ENCODE measurements around the gene DYTN. TPM values are rescaled to one million over a fixed set of nuclear protein-coding genes. Genes with fewer than 3 reads are reported as not detected.

Gene DYTN
- total and polyA plus RNA-seq, 7 experiments from 2014 or later = not detected

DNA sequence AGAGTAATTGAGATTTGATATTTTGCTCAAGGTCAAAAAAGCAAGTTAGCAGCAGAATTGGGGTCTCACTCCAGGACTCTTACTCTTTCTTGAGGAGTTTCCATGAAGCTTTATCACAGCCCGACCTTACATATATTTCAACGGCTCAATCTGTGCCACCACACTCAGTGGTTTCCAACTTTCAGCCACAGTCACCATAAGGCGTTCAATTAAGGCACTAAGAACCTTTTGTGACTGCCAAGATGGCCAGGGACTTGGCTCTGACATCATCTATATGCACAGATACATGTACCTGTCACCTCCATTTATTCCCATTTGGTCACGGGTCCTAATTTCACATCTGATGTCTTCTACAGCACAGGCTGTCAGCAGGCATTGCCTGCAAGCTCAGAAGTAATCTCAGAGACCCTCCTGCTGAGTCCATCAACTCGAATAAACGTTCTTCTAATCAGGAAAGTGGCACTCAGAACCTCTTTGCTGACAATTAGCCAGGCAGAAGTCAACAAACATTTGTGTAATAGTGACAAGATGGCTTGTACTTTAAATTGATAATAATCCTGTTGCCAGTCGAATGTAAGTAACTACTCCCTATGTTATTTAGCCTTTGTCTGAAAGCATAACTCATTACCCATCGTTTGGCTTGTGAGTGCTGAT lies 16.1 kb downstream of the DYTN start:
- H3K27ac ChIP-seq (ENCODE audit: low read depth, low read length) = no peak overlapping the region
- intact Hi-C loops (cut with micrococcal nuclease) = no loop called here
- Mint-ChIP-seq H3K4me3 (no peak overlapping the region), H3K36me3 (no peaks in the 10 kb centered on the region), H3K9me3 (no peaks in the 10 kb centered on the region), H3K4me1 (peaks cover 0 to 4% (median 0%) of the 10 kb centered on the region in 7 donors), H3K27ac (no peak overlapping the region), H3K27me3 (peaks cover 11 to 19% (median 15%) of the 10 kb centered on the region in 5 donors)
- no peak overlapping the region for H3K4me3 ChIP-seq (ENCODE audit: low read length)
- DNase-seq (no peak), ATAC-seq (no peak)
- H3K27me3 ChIP-seq (ENCODE audit: control insufficient read depth in 2 of 2, insufficient read depth in 2 of 2, low read length in 2 of 2) = no peaks in the 10 kb centered on the region
- no peaks in the 10 kb centered on the region for H3K4me1 ChIP-seq (ENCODE audit: control insufficient read depth in 2 of 2, insufficient read depth in 2 of 2, low read length in 2 of 2)
- CTCF ChIA-PET = interaction anchor here (0.6 kb wide), 1 partner anchor 99 kb away, joined by 4 read pairs; no protein-coding TSS in a partner anchor
- POLR2A ChIA-PET = no interaction called here
- no peaks in the 10 kb centered on the region for H3K9me3 ChIP-seq (ENCODE audit: control insufficient read depth in 2 of 3, low read length in 3 of 3)
- no peaks in the 10 kb centered on the region for H3K36me3 ChIP-seq (ENCODE audit: control insufficient read depth in 2 of 3, insufficient read depth in 3 of 3, low read length in 3 of 3)

DNA sequence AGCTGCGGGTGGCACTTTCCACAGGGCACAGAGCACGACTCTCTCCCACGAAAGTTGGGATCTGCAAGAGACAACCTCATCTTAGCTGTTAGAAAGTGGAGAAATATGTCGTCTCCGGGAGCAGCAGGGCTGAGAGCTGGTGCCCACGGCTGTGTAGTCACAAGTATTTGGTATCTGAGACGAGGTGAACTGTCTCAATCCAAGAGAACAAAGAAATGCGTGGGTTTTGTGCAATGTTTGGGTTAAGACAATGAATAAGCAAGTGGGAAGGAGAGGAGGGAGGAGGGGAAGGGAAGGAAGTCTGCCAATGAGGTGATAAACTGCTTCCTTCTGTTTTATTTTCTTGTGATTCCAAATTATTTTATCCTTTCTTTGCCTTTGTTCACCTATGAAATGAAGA lies 18.0 kb downstream of the DYTN start:
- no peak overlapping the region for H3K27ac ChIP-seq (ENCODE audit: low read depth, low read length)
- H3K4me1 ChIP-seq (ENCODE audit: control insufficient read depth in 2 of 2, insufficient read depth in 2 of 2, low read length in 2 of 2) = no peaks in the 10 kb centered on the region
- no peak overlapping the region for H3K4me3 ChIP-seq (ENCODE audit: low read length)
- H3K4me1 Mint-ChIP-seq = peaks cover 0 to 4% (median 0%) of the 10 kb centered on the region in 7 donors
- intact Hi-C loops (cut with micrococcal nuclease) = no loop called here
- no peaks in the 10 kb centered on the region for H3K9me3 Mint-ChIP-seq
- H3K27ac Mint-ChIP-seq = no peak overlapping the region
- ChIA-PET CTCF (no interaction called here), POLR2A (no interaction called here)
- H3K27me3 ChIP-seq (ENCODE audit: control insufficient read depth in 2 of 2, insufficient read depth in 2 of 2, low read length in 2 of 2) = no peaks in the 10 kb centered on the region
- peak overlapping the region in 1 of 10 donors; percentile 30 for H3K4me3 Mint-ChIP-seq
- H3K9me3 ChIP-seq (ENCODE audit: control insufficient read depth in 2 of 3, low read length in 3 of 3) = no peaks in the 10 kb centered on the region
- no peaks in the 10 kb centered on the region for H3K36me3 Mint-ChIP-seq
- peaks cover 11 to 16% (median 15%) of the 10 kb centered on the region in 5 donors for H3K27me3 Mint-ChIP-seq
- no peak for ATAC-seq
- H3K36me3 ChIP-seq (ENCODE audit: control insufficient read depth in 2 of 3, insufficient read depth in 3 of 3, low read length in 3 of 3) = no peaks in the 10 kb centered on the region
- no peak for DNase-seq

DNA sequence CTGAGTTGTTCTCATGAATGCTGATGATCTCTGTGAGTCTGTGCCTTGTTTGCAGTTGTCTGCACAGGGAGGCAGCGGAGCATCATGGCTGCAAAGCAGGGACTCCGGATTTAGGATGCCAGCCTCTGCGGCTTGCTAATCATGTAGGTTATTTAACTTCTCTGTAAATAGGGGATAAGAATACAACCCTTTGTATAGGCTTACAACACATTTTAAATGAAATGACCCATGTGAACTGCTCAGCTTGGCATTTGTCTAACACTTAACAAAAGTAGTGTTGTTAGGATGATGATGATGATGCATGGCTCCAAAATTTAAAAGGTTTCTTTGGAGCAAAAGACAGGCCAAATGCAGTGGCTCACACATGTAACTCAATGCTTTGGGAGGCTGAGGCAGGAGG lies 19.4 kb downstream of the DYTN start:
- intact Hi-C loops (cut with micrococcal nuclease) = loop anchor here (10.0 kb wide), 2 partner anchors 1046 to 1276 kb away; no protein-coding TSS in a partner anchor
- no peak overlapping the region for H3K4me3 Mint-ChIP-seq
- H3K4me1 ChIP-seq (ENCODE audit: control insufficient read depth in 2 of 2, insufficient read depth in 2 of 2, low read length in 2 of 2) = no peaks in the 10 kb centered on the region
- H3K4me3 ChIP-seq (ENCODE audit: low read length) = no peak overlapping the region
- H3K27me3 ChIP-seq (ENCODE audit: control insufficient read depth in 2 of 2, insufficient read depth in 2 of 2, low read length in 2 of 2) = no peaks in the 10 kb centered on the region
- H3K9me3 ChIP-seq (ENCODE audit: control insufficient read depth in 2 of 3, low read length in 3 of 3) = no peaks in the 10 kb centered on the region
- no peak for DNase-seq
- H3K27ac Mint-ChIP-seq = no peak overlapping the region
- ChIA-PET CTCF (no interaction called here), POLR2A (no interaction called here)
- no peaks in the 10 kb centered on the region for H3K9me3 Mint-ChIP-seq
- H3K36me3 ChIP-seq (ENCODE audit: control insufficient read depth in 2 of 3, insufficient read depth in 3 of 3, low read length in 3 of 3) = no peaks in the 10 kb centered on the region
- peaks cover 0 to 4% (median 0%) of the 10 kb centered on the region in 7 donors for H3K4me1 Mint-ChIP-seq
- no peak overlapping the region for H3K27ac ChIP-seq (ENCODE audit: low read depth, low read length)
- ATAC-seq = no peak
- H3K27me3 Mint-ChIP-seq = peaks cover 11 to 16% (median 15%) of the 10 kb centered on the region in 5 donors
- H3K36me3 Mint-ChIP-seq = no peaks in the 10 kb centered on the region

DNA sequence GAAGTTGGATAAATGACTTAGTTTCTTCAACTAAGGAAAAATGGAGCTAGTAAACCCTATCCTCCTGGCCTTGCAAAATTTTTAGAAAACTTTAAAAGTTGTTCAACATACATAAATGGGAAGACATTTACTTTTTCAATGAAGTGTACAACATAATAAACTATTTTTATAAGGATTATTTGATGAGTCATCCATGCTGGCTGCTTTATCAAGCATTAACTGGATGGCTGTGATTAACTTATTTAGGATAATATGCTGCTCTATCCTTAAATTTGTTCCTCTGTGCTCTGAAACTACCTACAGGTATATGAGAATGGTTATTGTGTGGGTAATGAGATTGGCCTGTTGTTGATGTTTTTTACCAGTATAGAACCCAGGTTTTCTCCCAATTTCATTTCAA lies 21.3 kb downstream of the DYTN start:
- H3K27me3 Mint-ChIP-seq = peaks cover 5 to 16% (median 10%) of the 10 kb centered on the region in 5 donors
- no peak overlapping the region for H3K4me3 Mint-ChIP-seq

DNA sequence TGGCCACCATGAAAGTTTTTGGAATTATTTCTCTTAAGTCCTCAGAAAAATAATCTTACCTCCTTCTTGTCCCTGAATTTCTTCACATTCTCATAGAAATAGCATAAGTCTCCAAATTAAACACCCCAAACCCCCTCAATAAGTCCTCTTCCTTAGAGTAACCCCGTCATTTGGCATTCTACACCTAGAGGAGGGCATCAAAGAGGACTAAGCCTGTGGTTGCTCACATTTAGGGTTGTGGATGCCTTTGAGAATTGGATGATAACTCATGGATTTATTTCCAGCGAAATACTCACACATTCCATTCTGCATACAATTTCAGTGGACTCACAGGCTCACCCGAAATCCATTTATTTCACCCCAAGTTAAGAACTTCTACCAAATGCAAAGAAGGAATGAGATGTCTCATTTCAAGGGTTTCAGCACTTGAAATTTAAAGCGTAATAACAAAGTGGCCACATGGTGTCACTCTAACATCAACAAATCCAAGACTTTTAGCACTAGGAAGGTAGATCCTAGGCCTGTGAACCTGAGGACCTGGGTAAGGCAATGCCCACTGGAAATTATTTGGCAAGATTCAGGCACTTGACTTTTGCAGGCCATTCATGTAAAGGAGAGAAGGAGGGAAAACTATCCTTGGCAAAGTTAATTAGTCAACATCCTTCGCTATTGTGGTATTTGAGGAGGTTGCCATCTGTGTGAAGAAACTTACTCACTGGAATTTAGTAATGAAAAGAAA lies 24.6 kb downstream of the DYTN start:
- Mint-ChIP-seq H3K27ac (no peak overlapping the region), H3K4me1 (peaks cover 0 to 4% (median 0%) of the 10 kb centered on the region in 7 donors), H3K9me3 (peaks cover 0 to 2% (median 0%) of the 10 kb centered on the region in 11 donors), H3K4me3 (no peak overlapping the region), H3K27me3 (peaks cover 0 to 7% (median 0%) of the 10 kb centered on the region in 5 donors), H3K36me3 (no peaks in the 10 kb centered on the region)
- no peaks in the 10 kb centered on the region for H3K27me3 ChIP-seq (ENCODE audit: control insufficient read depth in 2 of 2, insufficient read depth in 2 of 2, low read length in 2 of 2)
- intact Hi-C loops (cut with micrococcal nuclease) = loop anchor here (1.0 to 10.0 kb wide), 14 partner anchors 88 to 1559 kb away; partner anchors contain the start of gene METTL21A (in 1 of the 2)
- no peaks in the 10 kb centered on the region for H3K4me1 ChIP-seq (ENCODE audit: control insufficient read depth in 2 of 2, insufficient read depth in 2 of 2, low read length in 2 of 2)
- no peaks in the 10 kb centered on the region for H3K9me3 ChIP-seq (ENCODE audit: control insufficient read depth in 2 of 3, low read length in 3 of 3)
- no peak overlapping the region for H3K27ac ChIP-seq (ENCODE audit: low read depth, low read length)
- ATAC-seq = peak; percentile 75
- H3K36me3 ChIP-seq (ENCODE audit: control insufficient read depth in 2 of 3, insufficient read depth in 3 of 3, low read length in 3 of 3) = no peaks in the 10 kb centered on the region
- POLR2A ChIA-PET = no interaction called here
- H3K4me3 ChIP-seq (ENCODE audit: low read length) = no peak overlapping the region
- CTCF ChIA-PET = no interaction called here
- DNase-seq = peak in 7 of 9 donors; percentile 11 to 56 (median 41)

More for the DNA sequence above, 21.3 kb downstream of the DYTN start:
- ATAC-seq (no peak), DNase-seq (no peak)
- POLR2A ChIA-PET = no interaction called here
- no peaks in the 10 kb centered on the region for H3K36me3 ChIP-seq (ENCODE audit: control insufficient read depth in 2 of 3, insufficient read depth in 3 of 3, low read length in 3 of 3)
- H3K27ac Mint-ChIP-seq = no peak overlapping the region
- H3K27me3 ChIP-seq (ENCODE audit: control insufficient read depth in 2 of 2, insufficient read depth in 2 of 2, low read length in 2 of 2) = no peaks in the 10 kb centered on the region
- H3K4me3 ChIP-seq (ENCODE audit: low read length) = no peak overlapping the region
- no peaks in the 10 kb centered on the region for H3K4me1 ChIP-seq (ENCODE audit: control insufficient read depth in 2 of 2, insufficient read depth in 2 of 2, low read length in 2 of 2)
- CTCF ChIA-PET = interaction anchor here (1.4 kb wide), 1 partner anchor 779 kb away, joined by 3 read pairs; no protein-coding TSS in a partner anchor
- no peak overlapping the region for H3K27ac ChIP-seq (ENCODE audit: low read depth, low read length)
- H3K36me3 Mint-ChIP-seq = no peaks in the 10 kb centered on the region
- no peaks in the 10 kb centered on the region for H3K9me3 ChIP-seq (ENCODE audit: control insufficient read depth in 2 of 3, low read length in 3 of 3)
- intact Hi-C loops (cut with micrococcal nuclease) = loop anchor here (10.0 kb wide), 2 partner anchors 1048 to 1278 kb away; no protein-coding TSS in a partner anchor
- H3K9me3 Mint-ChIP-seq = no peaks in the 10 kb centered on the region
- H3K4me1 Mint-ChIP-seq = peaks cover 0 to 4% (median 0%) of the 10 kb centered on the region in 7 donors

DNA sequence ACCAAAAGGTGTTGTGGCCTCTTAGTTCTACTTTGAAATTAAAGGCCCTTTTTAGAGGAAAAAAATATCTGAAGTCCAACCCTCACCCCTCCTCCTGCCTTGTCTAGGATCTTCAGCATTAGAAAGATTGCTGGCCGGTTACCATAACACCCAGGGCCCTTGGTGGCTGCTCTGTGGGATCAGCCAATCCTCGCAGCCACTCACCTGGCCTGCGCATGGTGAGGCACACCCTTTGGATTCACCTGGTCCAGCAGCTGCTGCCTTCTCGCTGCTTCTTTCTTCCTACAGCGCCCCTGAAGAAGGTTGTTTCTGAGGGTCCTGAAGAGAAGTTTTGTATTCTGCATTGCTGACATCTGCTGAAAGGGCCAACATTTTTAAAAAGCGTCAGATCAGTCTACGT lies 25.2 kb downstream of the DYTN start:
- no peak overlapping the region for H3K27ac Mint-ChIP-seq
- POLR2A ChIA-PET = no interaction called here

More for the DNA sequence above, 25.2 kb downstream of the DYTN start:
- Histone ChIP-seq H3K4me3 (ENCODE audit: low read length) (no peak overlapping the region), H3K27me3 (ENCODE audit: control insufficient read depth in 2 of 2, insufficient read depth in 2 of 2, low read length in 2 of 2) (no peaks in the 10 kb centered on the region), H3K4me1 (ENCODE audit: control insufficient read depth in 2 of 2, insufficient read depth in 2 of 2, low read length in 2 of 2) (no peaks in the 10 kb centered on the region), H3K9me3 (ENCODE audit: control insufficient read depth in 2 of 3, low read length in 3 of 3) (no peaks in the 10 kb centered on the region), H3K27ac (ENCODE audit: low read depth, low read length) (no peak overlapping the region), H3K36me3 (ENCODE audit: control insufficient read depth in 2 of 3, insufficient read depth in 3 of 3, low read length in 3 of 3) (no peaks in the 10 kb centered on the region)
- Mint-ChIP-seq H3K27me3 (peaks cover 0 to 5% (median 0%) of the 10 kb centered on the region in 5 donors), H3K4me1 (peaks cover 0 to 4% (median 0%) of the 10 kb centered on the region in 7 donors), H3K4me3 (no peak overlapping the region), H3K9me3 (peaks cover 0 to 2% (median 0%) of the 10 kb centered on the region in 11 donors), H3K36me3 (no peaks in the 10 kb centered on the region)
- CTCF ChIA-PET = no interaction called here
- ATAC-seq (no peak), DNase-seq (no peak)
- intact Hi-C loops (cut with micrococcal nuclease) = loop anchor here (1.0 to 10.0 kb wide), 14 partner anchors 88 to 1559 kb away; partner anchors contain the start of gene METTL21A (in 1 of the 2)
